GM21360 (cell line): ENCODE results near the gene C13orf46.

ENCODE experiments used
- ATAC-seq: cut with Tn5 transposase; IDR thresholded peaks from one replicate; pipeline ENCODE4 v1.9.1; 2021; ENCODE audit warnings: mild to moderate bottlenecking, moderate library complexity; ENCODE audit not compliant: unreplicated experiment

C13orf46 gene

GRCh38 chr13:113958373-113958772 is 15.5 kb downstream of the C13orf46 start:
- ATAC-seq: no peak

- no peak for ATAC-seq
Observed at GRCh38 chr13:113956571-113956970, 17.3 kb downstream of the C13orf46 start.

GRCh38 chr13:113955691-113956090 is 18.2 kb downstream of the C13orf46 start:
- ATAC-seq: no peak

GRCh38 chr13:113955235-113955634 is 18.6 kb downstream of the C13orf46 start:
- no peak for ATAC-seq

- ATAC-seq: no peak
Observed at GRCh38 chr13:113954046-113954835, 19.6 kb downstream of the C13orf46 start.

- ATAC-seq: no peak
Observed at GRCh38 chr13:113953561-113953960, 20.3 kb downstream of the C13orf46 start.

GRCh38 chr13:113952983-113953520 is 20.8 kb downstream of the C13orf46 start:
- ATAC-seq: no peak

GRCh38 chr13:113952151-113952982 is 21.5 kb downstream of the C13orf46 start:
- no peak for ATAC-seq

- ATAC-seq: peak; percentile 85
Observed at GRCh38 chr13:113951246-113951999, 22.5 kb downstream of the C13orf46 start.

GRCh38 chr13:113950451-113951245 is 23.2 kb downstream of the C13orf46 start:
- no peak for ATAC-seq

GRCh38 chr13:113949546-113949945 is 24.3 kb downstream of the C13orf46 start:
- no peak for ATAC-seq

GRCh38 chr13:113948034-113948742 is 25.7 kb downstream of the C13orf46 start:
- ATAC-seq: no peak

GRCh38 chr13:113947311-113948033 is 26.4 kb downstream of the C13orf46 start:
- ATAC-seq: no peak

- no peak for ATAC-seq
Observed at GRCh38 chr13:113946409-113947181, 27.3 kb downstream of the C13orf46 start.

- no peak for ATAC-seq
Observed at GRCh38 chr13:113945857-113946408, 27.9 kb downstream of the C13orf46 start.

GRCh38 chr13:113943821-113944565 is 29.9 kb downstream of the C13orf46 start:
- no peak for ATAC-seq

- no peak for ATAC-seq
Observed at GRCh38 chr13:113942591-113943103, 31.2 kb downstream of the C13orf46 start.
